HCT116 (cell line): ENCODE data around the gene GLP2R. TPM values are rescaled to one million over a fixed set of nuclear protein-coding genes. Genes with fewer than 3 reads are reported as not detected.

Source experiments
- ATAC-seq: fragments of 200-7000 bp; cut with Tn5 transposase; 2 replicates; pipeline ENCODE4 v1.9.1; 2020; ENCODE audit warnings: mild to moderate bottlenecking, moderate library complexity
- BruUV-seq: library from RNA; stranded (reverse); fragments of 400-500 nt; replicated peaks from 2 replicates; lab custom pipeline; 2021; lab: Mats Ljungman, UMichigan
- CTCF ChIA-PET: fragments of 300-600 bp; sonication (Branson Sonifier 250); formaldehyde crosslinking; loops from one replicate; lab custom pipeline; 2021; ENCODE audit warnings: antibody characterized with exemption; lab: Charles Lee
- POLR2A ChIA-PET: fragments of 300-600, 350-600 bp; sonication (Branson Sonifier 250); formaldehyde crosslinking; loops from one replicate; lab custom pipeline; 2021; ENCODE audit warnings: antibody characterized with exemption; lab: Charles Lee
- RAD21 ChIA-PET, 2 experiments: fragments of 300-600 bp; sonication (Branson Sonifier 250); formaldehyde crosslinking; loops; one replicate each; lab custom pipeline; 2023; ENCODE audit warnings: low total read pairs in 2 of 2; ENCODE audit not compliant: uncharacterized antibody in 2 of 2, unreplicated experiment in 2 of 2, low non-redundant PET in 1 of 2; lab: Charles Lee
- DNase-seq: peaks from one replicate; pipeline ENCODE4 v3.0.0-alpha.2; 2010; ENCODE audit warnings: low read depth, low spot score
- H2AFZ ChIP-seq: fragments of 200-600 bp; shearing (Covaris generic), sonication (generic); 2 replicates; pipeline ENCODE4 v1.6.1; 2017; ENCODE audit warnings: low read depth, mixed run types, mixed read lengths, antibody characterized with exemption, low read length; ENCODE audit not compliant: poor library complexity, severe bottlenecking
- H3K27ac ChIP-seq: 2 replicates; pipeline ENCODE4 v1.5.1; 2012; ENCODE audit warnings: low read depth, low read length
- H3K27me3 ChIP-seq: fragments of 200-600 bp; sonication (generic); 2 replicates; pipeline ENCODE4 v1.6.1; 2016; ENCODE audit warnings: mixed run types, low read length, mixed read lengths; ENCODE audit not compliant: insufficient read depth
- H3K36me3 ChIP-seq, 2 experiments: fragments of 200-500 bp in 1 of 2; fragments of 200-600 bp in 1 of 2; sonication (Bioruptor generic) in 1 of 2; sonication (generic) in 1 of 2; 2 replicates each; pipeline versions ENCODE4 v1.5.1 to v1.6.1; 2014 to 2016; ENCODE audit warnings: low read length in 2 of 2, inconsistent platforms in 1 of 2, mixed read lengths in 1 of 2, mixed run types in 1 of 2; ENCODE audit not compliant: insufficient read depth in 2 of 2, control insufficient read depth in 1 of 2
- H3K4me1 ChIP-seq, 2 experiments: fragments of 200-600 bp in 1 of 2; sonication (generic) in 1 of 2; 2 replicates each; pipeline versions ENCODE4 v1.5.1 to v1.6.1; 2012 to 2017; ENCODE audit warnings: low read length in 2 of 2, inconsistent platforms in 1 of 2, mild to moderate bottlenecking in 1 of 2, mixed read lengths in 1 of 2, mixed run types in 1 of 2, moderate library complexity in 1 of 2; ENCODE audit not compliant: insufficient read depth in 2 of 2, control insufficient read depth in 1 of 2
- H3K4me2 ChIP-seq: fragments of 200-600 bp; sonication (generic); 2 replicates; pipeline ENCODE4 v1.6.1; 2017; ENCODE audit warnings: mixed run types, low read length, mixed read lengths
- H3K4me3 ChIP-seq, 2 experiments: fragments of 200-600 bp in 1 of 2; sonication (generic) in 1 of 2; replicated peaks in 1 of 2; 2 replicates each; pipeline ENCODE4 v1.5.1; 2011 to 2016; ENCODE audit warnings: low read length in 2 of 2, control low read depth in 1 of 2, low read depth in 1 of 2, mild to moderate bottlenecking in 1 of 2, mixed read lengths in 1 of 2, mixed run types in 1 of 2
- H3K79me2 ChIP-seq: fragments of 200-600 bp; sonication (generic); 2 replicates; pipeline ENCODE4 v1.6.1; 2017; ENCODE audit warnings: mild to moderate bottlenecking, mixed run types, low read length, moderate library complexity, mixed read lengths; ENCODE audit not compliant: insufficient read depth
- H3K9ac ChIP-seq: fragments of 200-600 bp; sonication (generic); 2 replicates; pipeline ENCODE4 v1.6.1; 2016; ENCODE audit warnings: low read length, mixed read lengths
- H3K9me2 ChIP-seq: fragments of 200-600 bp; sonication (generic), shearing (Covaris generic); 2 replicates; pipeline ENCODE4 v1.6.1; 2017; ENCODE audit warnings: mixed run types, mild to moderate bottlenecking, moderate library complexity; ENCODE audit not compliant: insufficient read depth
- H3K9me3 ChIP-seq, 2 experiments: fragments of 200-500 bp in 1 of 2; fragments of 200-600 bp in 1 of 2; sonication (Bioruptor generic) in 1 of 2; sonication (generic) in 1 of 2; 2 replicates each; pipeline ENCODE4 v1.6.1; 2014 to 2017; ENCODE audit warnings: low read length in 2 of 2, mixed read lengths in 2 of 2, inconsistent platforms in 1 of 2, low read depth in 1 of 2, mild to moderate bottlenecking in 1 of 2, mixed run types in 1 of 2, moderate library complexity in 1 of 2; ENCODE audit not compliant: control insufficient read depth in 1 of 2, insufficient read depth in 1 of 2
- H4K20me1 ChIP-seq: fragments of 200-600 bp; sonication (generic), shearing (Covaris generic); 2 replicates; pipeline ENCODE4 v1.6.1; 2017; ENCODE audit warnings: mixed run types, mild to moderate bottlenecking, moderate library complexity; ENCODE audit not compliant: insufficient read depth
- ATF3 ChIP-seq: IDR thresholded peaks from 2 replicates; pipeline ENCODE4 v1.6.1; 2012
- EGR1 ChIP-seq: IDR thresholded peaks from 2 replicates; pipeline ENCODE4 v1.6.1; 2012; ENCODE audit warnings: low read depth
- EZH2 ChIP-seq: fragments of 200-600 bp; sonication (generic); IDR thresholded peaks from 2 replicates; pipeline ENCODE4 v1.6.1; 2017; ENCODE audit warnings: antibody characterized with exemption, mixed run types
- EZH2phosphoT487 ChIP-seq: fragments of 200-600 bp; IDR thresholded peaks from 2 replicates; pipeline ENCODE4 v1.6.1; 2018; ENCODE audit warnings: antibody characterized with exemption, borderline replicate concordance
- FOSL1 ChIP-seq: IDR thresholded peaks from 2 replicates; pipeline ENCODE4 v1.6.1; 2012; ENCODE audit warnings: low read depth
- JUND ChIP-seq: IDR thresholded peaks from 2 replicates; pipeline ENCODE4 v1.6.1; 2012
- MAX ChIP-seq: IDR thresholded peaks from 2 replicates; pipeline ENCODE4 v1.6.1; 2012
- POLR2A ChIP-seq: IDR thresholded peaks from 2 replicates; pipeline ENCODE4 v1.7.0; 2011; ENCODE audit warnings: borderline replicate concordance; ENCODE audit not compliant: insufficient read depth, insufficient read length; ENCODE audit errors: extremely low read depth
- POLR2AphosphoS5 ChIP-seq: IDR thresholded peaks from 2 replicates; pipeline ENCODE4 v1.6.1; 2011; ENCODE audit warnings: mild to moderate bottlenecking, low read depth, low read length, moderate library complexity
- REST ChIP-seq: IDR thresholded peaks from 2 replicates; pipeline ENCODE4 v1.6.1; 2012; ENCODE audit warnings: low read depth
- SP1 ChIP-seq: IDR thresholded peaks from 2 replicates; pipeline ENCODE4 v1.6.1; 2012; ENCODE audit warnings: low read depth
- ZBTB33 ChIP-seq: IDR thresholded peaks from 2 replicates; pipeline ENCODE4 v1.6.1; 2011; ENCODE audit warnings: mild to moderate bottlenecking, low read length, moderate library complexity; ENCODE audit not compliant: insufficient replicate concordance; ENCODE audit errors: extremely low read depth
- intact Hi-C: fragments of 100-400 bp; cut with micrococcal nuclease; formaldehyde crosslinking; loops from 2 replicates; pipeline ENCODE4 v1.10.0; 2022
- total RNA-seq: library from RNA; stranded (reverse); gene quantifications from one replicate; pipeline ENCODE4 v1.2.1, GENCODE V29; 2021; ENCODE audit not compliant: unreplicated experiment

GLP2R gene
- total RNA-seq, 1 experiment from 2014 or later: not detected

- no peak for TF ChIP-seq ZBTB33
- TF ChIP-seq, all 23 proteins: peak for 0
Measured at GRCh38 chr17:9828296-9829295, 2.9 kb downstream of the GLP2R start (continued).

GRCh38 chr17:9829343-9829742 is 3.6 kb downstream of the GLP2R start:
- no peaks in the 10 kb centered on the region for H3K79me2 ChIP-seq
- no peaks in the 10 kb centered on the region for H3K27me3 ChIP-seq
- no TSS peak for BruUV-seq
- H4K20me1 ChIP-seq: no peaks in the 10 kb centered on the region
- H3K9ac ChIP-seq: no peak overlapping the region
- no peaks in the 10 kb centered on the region for H3K36me3 ChIP-seq
- H3K4me3 ChIP-seq: no peak overlapping the region
- DNase-seq (no peak), ATAC-seq (no peak)
- H2AFZ ChIP-seq: no peak overlapping the region
- H3K4me1 ChIP-seq: no peaks in the 10 kb centered on the region
- intact Hi-C loops: no loop called here
- no peaks in the 10 kb centered on the region for H3K9me2 ChIP-seq
- POLR2A ChIA-PET: no interaction called here
- H3K9me3 ChIP-seq: no peaks in the 10 kb centered on the region
- CTCF ChIA-PET: no interaction called here
- no peak overlapping the region for H3K27ac ChIP-seq
- RAD21 ChIA-PET: no interaction called here
- no peak overlapping the region for H3K4me2 ChIP-seq
- TF ChIP-seq EZH2 (no peak), ATF3 (no peak), REST (no peak), JUND (no peak), SP1 (no peak), MAX (no peak), EZH2phosphoT487 (no peak), FOSL1 (no peak), POLR2AphosphoS5 (no peak), EGR1 (no peak), ZBTB33 (no peak), POLR2A (no peak)
